Activated CD8-positive, alpha-beta T cell treated with anti-CD3 and anti-CD28 coated beads for 36 hours (primary cell): ENCODE data around the gene PPIH. TPM values are rescaled to one million over a fixed set of nuclear protein-coding genes. Genes with fewer than 3 reads are reported as not detected.
A peak's percentile ranks its signal among the peaks of the same experiment; 100 is the strongest.
"Not testable (repeated sequence)": the region's sequence is repeated elsewhere in the genome, so short reads cannot be mapped to it uniquely, and the experiment has no call there.

Experiments
- ATAC-seq: fragments of 200-7000 bp; cut with Tn5 transposase; one replicate; pipeline ENCODE4 v1.10.0; 2021; ENCODE audit warnings: mild to moderate bottlenecking, moderate library complexity
- CTCF ChIA-PET: fragments of 350-600 bp; sonication (Branson Sonifier 250); formaldehyde crosslinking; loops from one replicate; lab custom pipeline; 2021; ENCODE audit warnings: antibody characterized with exemption; lab: Charles Lee
- POLR2A ChIA-PET: fragments of 350-600 bp; sonication (Branson Sonifier 250); formaldehyde crosslinking; loops from one replicate; lab custom pipeline; 2021; ENCODE audit warnings: antibody characterized with exemption; lab: Charles Lee
- DNase-seq: peaks from one replicate; pipeline ENCODE4 v3.0.0-alpha.2; 2020
- H3K27ac Mint-ChIP-seq: one replicate; pipeline ENCODE4 v1.8.0; 2021; ENCODE audit warnings: mild to moderate bottlenecking, mixed read lengths
- H3K27me3 Mint-ChIP-seq: one replicate; pipeline ENCODE4 v1.8.0; 2021; ENCODE audit warnings: mixed read lengths
- H3K36me3 Mint-ChIP-seq: one replicate; pipeline ENCODE4 v1.8.0; 2021; ENCODE audit warnings: low read depth, mixed read lengths
- H3K4me1 Mint-ChIP-seq: one replicate; pipeline ENCODE4 v1.8.0; 2021; ENCODE audit warnings: low read depth, mixed read lengths
- H3K4me3 Mint-ChIP-seq: one replicate; pipeline ENCODE4 v1.8.0; 2021; ENCODE audit warnings: mild to moderate bottlenecking, moderate library complexity, mixed read lengths
- H3K9me3 Mint-ChIP-seq: one replicate; pipeline ENCODE4 v1.8.0; 2021; ENCODE audit warnings: mixed read lengths
- intact Hi-C: fragments of 100-400 bp; cut with micrococcal nuclease; formaldehyde crosslinking; loops from one replicate; pipeline ENCODE4 v1.10.0; 2022
- total RNA-seq, 2 experiments: library from RNA; stranded (reverse); gene quantifications; one replicate each; pipeline ENCODE4 v1.2.3, GENCODE V29; 2021
- TF ChIP-seq, protein P1 (sequence below): fragments of 200-600 bp; IDR thresholded peaks from one replicate; pipeline ENCODE4 v1.8.0; 2022; ENCODE audit warnings: antibody characterized with exemption, mild to moderate bottlenecking

PPIH gene
- total RNA-seq, 2 experiments from 2014 or later: 105 TPM

- peaks cover 74% of the 10 kb centered on the region for H3K36me3 Mint-ChIP-seq
- CTCF ChIA-PET: interaction anchor here (1.1 to 3.3 kb wide), 3 partner anchors 9 to 51 kb away, joined by 3 to 17 read pairs (median 4); partner anchors contain the start of gene YBX1
- intact Hi-C loops: no loop called here
- H3K27me3 Mint-ChIP-seq: no peaks in the 10 kb centered on the region
- H3K27ac Mint-ChIP-seq: peak overlapping the region; percentile 27
- POLR2A ChIA-PET: interaction anchor here (0.8 to 5.3 kb wide), 3 partner anchors 10 to 74 kb away, joined by 4 to 54 read pairs (median 4); partner anchors contain the start of genes P3H1 and YBX1
- TF ChIP-seq, protein P1, sequence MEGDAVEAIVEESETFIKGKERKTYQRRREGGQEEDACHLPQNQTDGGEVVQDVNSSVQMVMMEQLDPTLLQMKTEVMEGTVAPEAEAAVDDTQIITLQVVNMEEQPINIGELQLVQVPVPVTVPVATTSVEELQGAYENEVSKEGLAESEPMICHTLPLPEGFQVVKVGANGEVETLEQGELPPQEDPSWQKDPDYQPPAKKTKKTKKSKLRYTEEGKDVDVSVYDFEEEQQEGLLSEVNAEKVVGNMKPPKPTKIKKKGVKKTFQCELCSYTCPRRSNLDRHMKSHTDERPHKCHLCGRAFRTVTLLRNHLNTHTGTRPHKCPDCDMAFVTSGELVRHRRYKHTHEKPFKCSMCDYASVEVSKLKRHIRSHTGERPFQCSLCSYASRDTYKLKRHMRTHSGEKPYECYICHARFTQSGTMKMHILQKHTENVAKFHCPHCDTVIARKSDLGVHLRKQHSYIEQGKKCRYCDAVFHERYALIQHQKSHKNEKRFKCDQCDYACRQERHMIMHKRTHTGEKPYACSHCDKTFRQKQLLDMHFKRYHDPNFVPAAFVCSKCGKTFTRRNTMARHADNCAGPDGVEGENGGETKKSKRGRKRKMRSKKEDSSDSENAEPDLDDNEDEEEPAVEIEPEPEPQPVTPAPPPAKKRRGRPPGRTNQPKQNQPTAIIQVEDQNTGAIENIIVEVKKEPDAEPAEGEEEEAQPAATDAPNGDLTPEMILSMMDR: no peak
- H3K4me1 Mint-ChIP-seq: peaks cover 72% of the 10 kb centered on the region
- no peaks in the 10 kb centered on the region for H3K9me3 Mint-ChIP-seq
- DNase-seq (no peak), ATAC-seq (no peak)
- no peak overlapping the region for H3K4me3 Mint-ChIP-seq
Measured at GRCh38 chr1:42692911-42693310, 34.7 kb downstream of the PPIH start.

- ChIA-PET POLR2A (interaction anchor here (0.6 to 2.3 kb wide), 3 partner anchors 15 to 72 kb away, joined by 3 to 12 read pairs (median 3); partner anchors contain the start of gene YBX1), CTCF (interaction anchor here (1.4 kb wide), 1 partner anchor 36 kb away, joined by 3 read pairs; no protein-coding TSS in a partner anchor)
- peaks cover 93% of the 10 kb centered on the region for H3K36me3 Mint-ChIP-seq
- no peak overlapping the region for H3K4me3 Mint-ChIP-seq
- no peak for DNase-seq
- no peaks in the 10 kb centered on the region for H3K27me3 Mint-ChIP-seq
- peak overlapping the region; percentile 22 for H3K27ac Mint-ChIP-seq
- TF ChIP-seq, protein P1: no peak
- H3K4me1 Mint-ChIP-seq: peaks cover 28% of the 10 kb centered on the region
- no peak for ATAC-seq
- no peaks in the 10 kb centered on the region for H3K9me3 Mint-ChIP-seq
- intact Hi-C loops: no loop called here
Measured at GRCh38 chr1:42698081-42698813, 40.0 kb downstream of the PPIH start.

DNA sequence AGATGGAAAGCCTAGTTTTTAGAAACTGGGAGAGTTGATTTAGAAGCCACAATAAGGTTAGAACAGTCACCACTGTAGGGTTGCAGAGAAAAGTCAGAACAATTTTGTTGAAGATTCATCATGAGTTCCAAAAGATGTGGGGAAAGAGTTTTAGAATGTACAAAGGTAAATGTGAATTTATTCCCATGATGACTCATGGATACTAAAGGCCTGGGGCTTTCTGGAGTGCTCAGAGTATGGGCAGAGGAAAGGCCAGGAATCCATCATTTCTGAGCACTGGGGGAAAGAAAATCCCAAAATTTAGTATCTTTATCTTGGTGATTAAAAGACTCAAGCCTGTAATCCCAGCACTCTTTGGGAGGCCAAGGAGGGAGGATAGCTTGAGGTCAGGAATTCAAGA is 41.8 kb downstream of the PPIH start:
- Mint-ChIP-seq H3K27me3 (no peaks in the 10 kb centered on the region), H3K9me3 (no peaks in the 10 kb centered on the region), H3K4me1 (peaks cover 16% of the 10 kb centered on the region), H3K4me3 (no peak overlapping the region), H3K36me3 (peaks cover 92% of the 10 kb centered on the region), H3K27ac (peak overlapping the region; percentile 68)
- TF ChIP-seq, protein P1: no peak
- ChIA-PET POLR2A (interaction anchor here (0.9 to 4.5 kb wide), 4 partner anchors 9 to 18 kb away, joined by 3 to 28 read pairs (median 7); partner anchors contain the start of gene YBX1), CTCF (no interaction called here)
- ATAC-seq: no peak
- no peak for DNase-seq
- intact Hi-C loops: no loop called here

- CTCF ChIA-PET: no interaction called here
Measured at GRCh38 chr1:42703888-42704464, 45.8 kb downstream of the PPIH start.

DNA sequence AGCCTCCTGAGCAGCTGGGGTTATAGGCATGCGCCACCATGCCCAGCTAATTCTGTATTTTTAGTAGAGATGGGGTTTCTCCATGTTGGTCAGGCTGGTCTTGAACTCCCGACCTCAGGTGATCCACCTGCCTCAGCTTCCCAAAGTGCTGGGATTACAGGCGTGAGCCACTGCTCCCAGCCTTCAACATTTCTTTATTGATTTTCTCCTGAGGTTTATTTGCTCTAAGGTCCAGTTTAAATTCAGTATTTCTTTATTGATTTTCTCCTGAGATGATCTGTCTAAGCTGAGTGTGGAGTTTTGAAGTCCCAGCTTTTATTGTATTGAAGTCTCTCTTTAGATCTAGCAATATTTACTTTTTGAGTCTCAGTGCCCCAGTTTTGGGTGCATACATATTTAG is 54.6 kb downstream of the PPIH start:
- Mint-ChIP-seq H3K36me3 (peaks cover 79% of the 10 kb centered on the region), H3K9me3 (peaks cover 22% of the 10 kb centered on the region)
- DNase-seq, intact Hi-C loops, H3K27me3 Mint-ChIP-seq, H3K27ac Mint-ChIP-seq, ATAC-seq, POLR2A ChIA-PET, H3K4me3 Mint-ChIP-seq, H3K4me1 Mint-ChIP-seq: not testable (repeated sequence)
- CTCF ChIA-PET: interaction anchor here (0.7 kb wide), 1 partner anchor 54 kb away, joined by 3 read pairs; the partner anchor contains the start of gene C1orf50

More at GRCh38 chr1:42703888-42704464, 45.8 kb downstream of the PPIH start:
- TF ChIP-seq, protein P1: no peak
- Mint-ChIP-seq H3K36me3 (peaks cover 81% of the 10 kb centered on the region), H3K9me3 (no peaks in the 10 kb centered on the region), H3K27me3 (no peaks in the 10 kb centered on the region), H3K4me3 (no peak overlapping the region), H3K4me1 (peaks cover 2% of the 10 kb centered on the region), H3K27ac (no peak overlapping the region)
- intact Hi-C loops: no loop called here
- ATAC-seq (no peak), DNase-seq (no peak)
- POLR2A ChIA-PET: interaction anchor here (0.7 kb wide), 1 partner anchor 20 kb away, joined by 3 read pairs; no protein-coding TSS in a partner anchor
